Measurements from ENCODE around the gene FGF4.

FGF4 gene

DNA sequence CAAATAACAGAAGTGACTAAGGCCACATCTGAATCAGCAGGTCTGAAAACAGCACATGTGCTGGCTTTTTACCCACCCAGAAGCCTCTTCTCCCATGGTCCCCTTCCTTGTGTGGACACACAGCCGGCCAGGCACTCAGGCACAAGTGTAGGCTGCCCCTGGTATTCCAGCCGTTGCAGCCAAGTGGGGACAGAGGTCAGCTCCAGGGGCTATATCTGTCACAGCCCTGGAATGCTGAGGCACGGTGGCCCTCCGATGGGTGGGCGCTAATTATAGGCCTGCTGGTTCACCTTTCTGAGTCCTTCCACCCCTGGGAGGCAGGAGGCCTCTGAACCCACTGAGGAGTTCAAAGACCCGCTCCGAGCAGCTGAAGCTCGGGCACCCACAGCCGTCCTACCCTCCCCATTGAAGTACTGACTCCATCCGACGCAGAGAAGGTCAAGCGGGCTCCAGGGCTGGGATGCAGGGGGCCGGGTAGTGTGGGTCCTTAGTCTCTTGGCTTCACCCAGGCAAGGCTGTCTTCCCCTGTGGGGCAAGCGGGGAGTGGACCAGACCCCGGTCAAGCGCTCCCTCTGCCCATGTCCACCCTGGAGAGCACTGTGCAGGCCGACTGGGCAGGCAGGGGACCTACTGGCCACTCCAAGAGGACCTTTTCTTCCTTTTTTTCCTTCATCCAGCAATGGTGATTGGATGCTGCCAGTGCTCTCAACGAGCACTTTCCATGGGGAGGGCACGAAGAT, 29.8 kb upstream of the FGF4 start:
- DNase-seq = no peak

DNA sequence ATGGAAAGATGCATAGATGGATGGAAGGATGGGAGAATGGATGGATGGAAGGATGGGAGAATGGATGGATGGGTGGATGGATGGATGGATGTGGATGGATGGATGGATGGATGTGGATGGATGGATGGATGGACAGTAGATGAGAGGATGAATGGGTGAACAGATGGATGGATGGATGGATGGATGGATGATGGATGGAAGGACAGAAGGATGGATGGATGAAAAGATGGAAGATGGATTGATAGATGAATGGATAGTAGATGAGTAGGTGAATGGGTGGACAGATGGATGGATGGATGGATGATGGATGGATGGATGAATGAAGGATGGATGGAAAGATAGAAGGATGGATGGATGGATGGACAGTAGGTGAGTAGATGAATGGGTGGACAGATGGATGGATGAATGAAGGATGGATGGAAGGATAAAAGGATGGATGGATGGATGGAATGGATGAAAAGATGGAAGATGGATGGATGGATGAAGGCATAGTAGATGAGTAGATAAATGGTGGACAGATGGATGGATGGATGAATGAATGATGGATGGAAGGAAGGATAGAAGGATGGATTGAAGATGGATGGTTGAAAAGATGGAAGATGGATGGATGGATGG, 28.6 kb upstream of the FGF4 start:
- DNase-seq = no peak

DNA sequence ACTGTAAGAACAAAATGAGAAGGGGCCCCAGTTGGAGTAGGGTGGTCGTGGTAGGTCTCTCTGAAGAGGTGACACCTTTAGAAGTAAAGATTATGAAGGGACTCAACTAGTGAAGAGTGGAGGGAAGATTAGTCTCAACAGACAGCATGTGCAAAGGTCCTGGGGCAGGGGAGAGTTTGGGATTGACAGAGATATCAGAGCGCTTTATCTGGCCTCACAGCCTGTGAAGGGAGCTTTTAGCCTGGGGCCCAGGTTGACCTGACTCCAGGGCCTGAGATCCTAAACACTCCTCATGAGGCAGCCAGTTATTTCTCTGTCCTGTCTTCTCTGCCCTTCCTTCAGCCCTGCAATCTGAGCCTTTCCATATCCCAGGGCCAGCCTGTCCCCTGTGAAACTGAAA, 27.9 kb upstream of the FGF4 start:
- no peak for DNase-seq

- no peak for DNase-seq
Observed at GRCh38 chr11:69802590-69802989, 27.4 kb upstream of the FGF4 start.

GRCh38 chr11:69801513-69802335, 26.6 kb upstream of the FGF4 start:
- DNase-seq = no peak

- DNase-seq = no peak
Observed at GRCh38 chr11:69800278-69800677, 25.1 kb upstream of the FGF4 start.

DNA sequence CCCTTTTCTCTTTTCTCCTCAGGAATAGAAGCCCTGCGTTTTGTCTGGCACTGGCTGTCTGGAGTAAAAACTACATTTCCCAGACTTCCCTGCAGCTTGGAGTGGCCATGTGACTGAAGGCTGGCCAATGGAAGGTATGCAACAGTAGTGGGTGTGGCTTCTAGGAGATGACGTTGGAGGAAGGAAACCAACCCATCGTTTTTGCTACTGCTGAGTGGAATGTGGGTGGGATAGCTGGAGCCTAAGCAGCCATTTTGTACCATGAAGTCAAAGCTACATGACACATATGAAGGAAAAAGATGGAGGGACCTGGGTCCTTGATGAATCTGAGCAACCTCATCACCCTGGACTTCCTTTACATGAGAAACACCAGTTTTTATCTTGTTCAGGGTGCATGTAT, 24.4 kb upstream of the FGF4 start:
- DNase-seq = no peak

GRCh38 chr11:69799097-69799496, 24.0 kb upstream of the FGF4 start:
- DNase-seq = no peak

- no peak for DNase-seq
Observed at GRCh38 chr11:69797737-69798528, 22.8 kb upstream of the FGF4 start.

GRCh38 chr11:69797156-69797555, 22.0 kb upstream of the FGF4 start:
- no peak for DNase-seq

- no peak for DNase-seq
Observed at GRCh38 chr11:69796063-69796462, 20.9 kb upstream of the FGF4 start.

GRCh38 chr11:69791276-69792180, 16.4 kb upstream of the FGF4 start:
- DNase-seq = no peak

- DNase-seq = no peak
Observed at GRCh38 chr11:69788956-69789355, 13.8 kb upstream of the FGF4 start.

- no peak for DNase-seq
Observed at GRCh38 chr11:69787906-69788305, 12.8 kb upstream of the FGF4 start.

DNA sequence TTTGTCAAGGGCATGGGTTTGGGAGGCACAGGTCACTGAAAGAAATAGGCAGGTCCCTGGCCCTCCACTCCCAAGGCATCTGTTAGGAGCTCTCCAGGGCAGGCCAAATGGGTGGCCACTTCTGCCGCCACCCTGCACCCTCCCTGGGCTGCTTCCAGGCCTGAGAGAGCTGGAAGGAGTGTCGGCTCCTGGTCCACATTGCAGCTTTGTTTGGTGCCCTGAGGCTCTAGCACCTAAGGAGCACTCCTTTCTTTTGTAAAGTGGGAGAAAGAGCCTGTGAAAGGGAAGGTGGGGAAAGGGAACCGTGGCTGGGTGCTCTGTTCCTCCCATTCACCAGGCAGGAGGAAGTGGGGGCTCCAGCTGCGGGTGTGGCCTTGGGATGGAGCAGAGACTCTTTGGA, 12.3 kb upstream of the FGF4 start:
- no peak for DNase-seq

DNA sequence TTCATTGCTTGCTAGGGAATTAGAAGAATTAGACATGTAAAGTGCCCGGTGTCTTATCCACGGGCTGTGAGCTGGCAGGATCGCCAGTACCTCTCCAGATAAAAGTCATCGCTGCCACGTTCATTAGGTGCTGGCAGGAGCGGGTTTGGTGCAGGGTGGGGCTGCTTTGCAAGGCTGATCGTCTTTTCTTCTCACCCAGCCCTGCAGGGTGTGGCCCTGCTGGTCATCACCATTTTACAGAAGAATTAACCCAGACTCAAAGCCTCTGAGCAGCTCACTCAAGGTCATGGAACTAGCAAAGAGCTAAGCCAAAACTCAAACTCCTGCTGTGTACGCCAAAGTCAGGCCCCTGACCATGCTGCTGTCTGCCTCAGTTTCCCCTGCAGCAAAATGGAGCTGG, 6.1 kb upstream of the FGF4 start:
- DNase-seq = no peak

DNA sequence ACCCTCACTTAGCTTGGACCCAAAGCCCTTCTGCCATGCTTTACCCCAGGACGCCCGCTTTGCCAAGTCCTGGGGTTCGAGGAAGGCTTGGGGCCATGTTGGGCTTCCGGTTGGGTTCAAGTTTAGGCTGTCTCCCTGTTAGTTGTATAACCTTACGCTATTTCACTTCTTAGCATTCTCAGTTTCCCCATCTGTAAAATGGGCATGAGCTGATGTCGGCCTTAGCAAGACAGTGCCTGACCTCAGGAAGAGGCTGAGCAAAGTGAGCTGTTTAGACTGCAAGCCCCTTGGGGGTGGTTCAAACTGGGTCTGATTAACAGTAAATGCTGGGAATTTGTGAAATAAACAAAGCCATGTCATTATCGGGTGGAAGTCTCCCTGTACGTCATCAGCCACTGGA, 3.2 kb upstream of the FGF4 start:
- no peak for DNase-seq

DNA sequence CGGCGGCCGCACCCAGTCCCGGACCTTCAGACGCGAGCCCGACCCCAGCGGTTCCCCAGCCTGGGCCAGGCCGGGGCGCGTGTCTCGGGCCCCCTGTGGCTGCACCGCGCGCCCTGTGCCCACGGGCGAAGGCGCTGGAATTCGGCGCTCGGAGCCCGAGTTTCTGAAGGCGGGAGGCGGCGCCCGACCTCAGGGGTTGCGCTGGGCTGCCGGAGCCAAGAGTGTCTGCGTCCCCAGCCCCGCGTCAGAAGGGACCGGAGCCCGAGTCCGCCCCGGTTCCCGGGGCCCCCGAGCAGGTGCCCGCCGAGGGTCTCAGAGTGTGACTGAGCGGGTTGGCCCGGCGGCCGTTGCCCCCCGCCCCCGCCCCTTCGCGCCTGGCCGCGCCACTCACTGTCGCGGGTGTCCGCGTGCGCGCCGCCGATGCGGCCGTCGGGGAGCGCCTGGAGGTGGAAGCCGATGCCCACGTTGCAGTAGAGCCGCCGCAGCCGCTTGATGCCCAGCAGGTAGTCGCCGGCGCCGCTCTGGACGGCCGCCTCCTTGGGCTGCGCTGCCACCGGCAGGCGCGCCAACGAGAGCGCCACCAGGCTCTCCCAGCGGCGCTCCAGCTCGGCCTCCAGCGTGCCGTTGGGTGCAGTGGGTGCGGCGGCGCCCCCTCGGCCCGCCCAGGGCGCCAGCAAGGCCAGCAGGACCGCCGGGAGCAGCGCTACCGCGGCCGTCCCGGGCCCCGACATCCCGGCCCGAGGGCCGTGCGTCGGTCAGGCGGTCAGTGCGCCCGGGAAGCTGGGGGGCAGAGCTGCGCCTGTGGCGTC, 583 bp downstream of the FGF4 start:
- DNase-seq = no peak

DNA sequence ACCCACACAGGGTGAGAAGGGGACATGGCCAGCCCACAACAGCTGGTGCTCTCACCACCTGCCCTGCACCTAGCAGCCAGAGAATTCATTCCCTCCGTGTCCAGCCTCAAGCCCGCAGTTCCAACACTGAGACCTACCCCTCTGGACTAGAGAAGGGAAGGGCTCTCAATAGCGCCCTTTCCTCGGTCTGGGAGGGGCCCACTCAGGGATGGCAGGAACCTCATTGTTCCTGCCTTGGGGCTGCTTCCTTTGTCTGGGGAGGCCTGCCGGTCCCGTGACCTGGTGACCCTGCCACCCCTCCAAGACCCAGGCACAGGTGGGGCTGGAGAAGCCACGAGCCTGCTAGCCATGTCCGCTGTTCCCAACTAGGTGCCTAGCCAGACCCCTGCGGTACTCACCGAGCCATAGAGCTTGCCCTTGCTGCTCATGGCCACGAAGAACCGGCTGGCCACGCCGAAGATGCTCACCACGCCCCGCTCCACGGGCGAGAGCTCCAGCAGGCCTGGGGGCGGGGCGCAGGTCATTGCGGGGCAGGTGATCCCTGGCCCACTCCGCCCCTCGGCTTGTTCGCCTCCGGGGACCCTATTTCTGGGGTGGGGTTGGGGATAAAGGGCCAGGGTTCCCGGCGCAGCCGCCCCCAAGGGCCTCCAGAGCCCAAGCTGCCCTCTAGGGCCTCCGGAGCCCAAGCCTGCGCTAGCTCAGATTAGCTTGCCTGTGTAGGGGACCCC, 1.4 kb downstream of the FGF4 start:
- no peak for DNase-seq

- DNase-seq = no peak
Observed at GRCh38 chr11:69771466-69771865, 3.7 kb downstream of the FGF4 start.

- no peak for DNase-seq
Observed at GRCh38 chr11:69770540-69770939, 4.6 kb downstream of the FGF4 start.
